A549 (cell line): ENCODE results near the gene DELE1.

Source experiments
- CTCF ChIP-seq: fragments of >200 bp; sonication (Bioruptor Twin); formaldehyde crosslinking; IDR thresholded peaks from 3 replicates; pipeline ENCODE4 v1.5.1; 2016
- RAD21 ChIP-seq, 2 experiments: fragments of >200 bp in 1 of 2; sonication (Bioruptor Twin) in 1 of 2; formaldehyde crosslinking in 1 of 2; IDR thresholded peaks in 1 of 2; conservative IDR thresholded peaks in 1 of 2; 2 replicates in 1 of 2; 3 replicates in 1 of 2; pipeline ENCODE4 v1.6.1; 2012 to 2018; ENCODE audit warnings: inconsistent platforms in 1 of 2
- RFX5 ChIP-seq: fragments of 450-650 bp; IDR thresholded peaks from 2 replicates; pipeline ENCODE4 v1.7.1; 2014; ENCODE audit warnings: antibody characterized with exemption, mild to moderate bottlenecking, moderate library complexity

GRCh38 chr5:141920771-141921170 lies 2.9 kb upstream of the DELE1 start:
- TF ChIP-seq RFX5: no peak
- TF ChIP-seq CTCF: no peak
- no peak for TF ChIP-seq RAD21 (conservative IDR thresholded peaks at IDR 0.05 in 1 of 2, IDR thresholded peaks at IDR 0.05 in 1 of 2)
